GM12878 (cell line): Measurements from ENCODE around the gene CFHR4.
"Not testable (repeated sequence)": the region's sequence is repeated elsewhere in the genome, so short reads cannot be mapped to it uniquely, and the experiment has no call there.

ENCODE experiments used
- BHLHE40 ChIP-seq, 2 experiments: fragments of 450-650 bp in 1 of 2; IDR thresholded peaks; 2 replicates each; pipeline ENCODE4 v1.6.1; 2011 to 2017; ENCODE audit warnings: low read depth in 2 of 2, borderline replicate concordance in 1 of 2, improper control_type of control experiment in 1 of 2, low read length in 1 of 2, mild to moderate bottlenecking in 1 of 2
- EP300 ChIP-seq, 2 experiments: fragments of 150-350 bp in 1 of 2; IDR thresholded peaks; 2 replicates each; pipeline ENCODE4 v1.6.1; 2011 to 2012; ENCODE audit warnings: low read depth in 2 of 2, low read length in 2 of 2, borderline replicate concordance in 1 of 2, improper control_type of control experiment in 1 of 2, inconsistent platforms in 1 of 2; ENCODE audit not compliant: control insufficient read depth in 1 of 2
- MTA3 ChIP-seq: IDR thresholded peaks from 2 replicates; pipeline ENCODE4 v1.6.1; 2012; ENCODE audit warnings: low read length, inconsistent platforms, borderline replicate concordance
- POLR2A ChIP-seq: IDR thresholded peaks from 2 replicates; pipeline ENCODE4 v1.6.1; 2011; ENCODE audit warnings: low read depth, mild to moderate bottlenecking, low read length
- TCF3 ChIP-seq: IDR thresholded peaks from 2 replicates; pipeline ENCODE4 v1.6.1; 2012; ENCODE audit warnings: low read depth, mild to moderate bottlenecking, low read length, borderline replicate concordance; ENCODE audit not compliant: insufficient read depth

DNA sequence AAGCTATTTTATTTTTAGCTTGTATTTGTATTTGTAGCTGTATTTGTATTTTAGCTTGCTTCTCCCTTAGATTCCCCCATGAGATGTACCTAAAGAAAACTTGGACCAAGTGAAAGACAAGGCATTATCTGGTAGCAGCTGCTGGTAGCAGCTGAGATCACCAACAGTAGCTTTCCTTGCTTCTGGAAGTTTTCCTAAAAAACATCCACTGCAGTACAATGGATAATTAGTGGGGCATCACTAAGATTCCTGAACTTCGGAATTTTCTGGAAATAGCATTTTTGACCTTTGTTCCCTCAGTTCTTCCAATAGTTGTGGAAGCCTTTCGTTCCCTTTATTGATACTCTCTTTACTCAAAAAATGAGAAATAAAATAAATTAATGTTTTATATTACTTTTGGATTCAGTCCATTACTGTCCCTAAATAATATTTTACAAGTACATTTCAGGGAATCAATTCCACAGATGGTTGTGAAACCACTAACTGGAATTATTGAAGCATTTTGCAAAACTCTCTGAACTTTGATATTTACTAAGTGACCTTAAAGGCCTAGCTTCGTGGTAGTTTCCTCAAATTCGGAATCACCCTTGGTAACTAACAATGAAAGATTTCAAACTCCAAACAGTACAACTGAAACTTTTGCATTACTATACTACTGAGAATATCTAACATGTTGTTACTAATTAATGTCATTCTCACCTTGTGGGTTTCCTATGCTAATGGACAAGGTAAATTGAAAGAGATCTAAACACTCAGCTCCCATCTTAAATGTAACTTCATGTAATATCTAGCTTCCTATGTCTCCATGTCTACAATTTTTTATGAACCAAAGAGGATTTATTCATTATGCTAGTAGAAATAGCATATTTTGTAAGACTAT, 38.0 kb upstream of the CFHR4 start:
- not testable (repeated sequence) for TF ChIP-seq POLR2A; EP300 (IDR thresholded peaks at IDR 0.05; ENCODE audit: borderline replicate concordance in 1 of 2, control insufficient read depth in 1 of 2, low read depth in 2 of 2, low read length in 2 of 2); MTA3; TCF3; BHLHE40 (IDR thresholded peaks at IDR 0.05; ENCODE audit: borderline replicate concordance in 1 of 2, low read depth in 2 of 2, low read length in 1 of 2)
